ENCODE measurements around the gene KDELR3.

Gene KDELR3

GRCh38 chr22:38510416-38510970 is 42.6 kb downstream of the KDELR3 start:
- TF ChIP-seq CTCF (IDR thresholded peaks at IDR 0.05; ENCODE audit: insufficient read depth, low read length, poor library complexity, severe bottlenecking) = no peak
- Histone ChIP-seq H3K27me3 (replicated peaks; ENCODE audit: control insufficient read depth, insufficient read depth, low read length) (no peaks in the 10 kb centered on the region), H3K36me3 (ENCODE audit: control insufficient read depth, insufficient read depth, low read length) (no peaks in the 10 kb centered on the region), H3K4me3 (replicated peaks; ENCODE audit: low read depth, low read length) (no peak overlapping the region)
- DNase-seq (ENCODE audit: extremely low read depth, insufficient read length) = no peak

GRCh38 chr22:38513063-38513462 is 45.2 kb downstream of the KDELR3 start:
- Histone ChIP-seq H3K4me3 (replicated peaks; ENCODE audit: low read depth, low read length) (no peak overlapping the region), H3K27me3 (replicated peaks; ENCODE audit: control insufficient read depth, insufficient read depth, low read length) (no peaks in the 10 kb centered on the region), H3K36me3 (ENCODE audit: control insufficient read depth, insufficient read depth, low read length) (no peaks in the 10 kb centered on the region)
- peak; percentile 28 for DNase-seq (ENCODE audit: extremely low read depth, insufficient read length)
- TF ChIP-seq CTCF (IDR thresholded peaks at IDR 0.05; ENCODE audit: insufficient read depth, low read length, poor library complexity, severe bottlenecking) = peak; percentile 77

GRCh38 chr22:38518620-38519019 is 50.7 kb downstream of the KDELR3 start:
- H3K36me3 ChIP-seq (ENCODE audit: control insufficient read depth, insufficient read depth, low read length) = no peaks in the 10 kb centered on the region
- H3K27me3 ChIP-seq (replicated peaks; ENCODE audit: control insufficient read depth, insufficient read depth, low read length) = no peaks in the 10 kb centered on the region
- no peak for DNase-seq (ENCODE audit: extremely low read depth, insufficient read length)
- TF ChIP-seq CTCF (IDR thresholded peaks at IDR 0.05; ENCODE audit: insufficient read depth, low read length, poor library complexity, severe bottlenecking) = no peak
- no peak overlapping the region for H3K4me3 ChIP-seq (replicated peaks; ENCODE audit: low read depth, low read length)

- Histone ChIP-seq H3K27me3 (replicated peaks; ENCODE audit: control insufficient read depth, insufficient read depth, low read length) (no peaks in the 10 kb centered on the region), H3K4me3 (replicated peaks; ENCODE audit: low read depth, low read length) (no peak overlapping the region), H3K36me3 (ENCODE audit: control insufficient read depth, insufficient read depth, low read length) (no peaks in the 10 kb centered on the region)
- no peak for TF ChIP-seq CTCF (IDR thresholded peaks at IDR 0.05; ENCODE audit: insufficient read depth, low read length, poor library complexity, severe bottlenecking)
- DNase-seq (ENCODE audit: extremely low read depth, insufficient read length) = no peak
These were observed 51.8 kb downstream of the KDELR3 start for GRCh38 chr22:38519453-38520250.

- no peak for DNase-seq (ENCODE audit: extremely low read depth, insufficient read length)
- Histone ChIP-seq H3K4me3 (replicated peaks; ENCODE audit: low read depth, low read length) (no peak overlapping the region), H3K27me3 (replicated peaks; ENCODE audit: control insufficient read depth, insufficient read depth, low read length) (no peaks in the 10 kb centered on the region), H3K36me3 (ENCODE audit: control insufficient read depth, insufficient read depth, low read length) (no peaks in the 10 kb centered on the region)
- no peak for TF ChIP-seq CTCF (IDR thresholded peaks at IDR 0.05; ENCODE audit: insufficient read depth, low read length, poor library complexity, severe bottlenecking)
These were observed 55.1 kb downstream of the KDELR3 start for GRCh38 chr22:38523029-38523428.
